ENCODE measurements around the gene STOX2.

Gene STOX2

DNA sequence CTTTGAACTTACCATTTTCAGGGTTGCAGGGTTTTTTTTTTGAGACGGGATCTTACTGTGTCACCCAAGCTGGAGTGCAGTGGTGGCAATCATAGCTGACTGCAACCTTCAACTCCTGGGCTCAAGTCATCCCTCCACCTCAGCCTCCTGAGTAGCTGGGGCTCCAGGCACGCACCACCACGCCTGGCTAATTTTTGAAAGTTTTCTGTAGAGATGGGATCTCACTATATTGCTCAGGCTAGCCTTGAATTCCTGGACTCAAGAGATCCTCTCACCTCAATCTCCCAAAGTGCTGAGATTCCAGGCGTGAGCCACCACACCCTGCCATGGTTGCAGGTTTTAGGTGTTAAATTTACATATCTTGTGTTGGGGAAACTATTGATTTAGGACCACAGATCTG is 64.5 kb downstream of the STOX2 start:
- DNase-seq (no peak), ATAC-seq (no peak)
- no peaks in the 10 kb centered on the region for H3K4me1 Mint-ChIP-seq
- H3K4me3 Mint-ChIP-seq = no peak overlapping the region
- H3K27ac Mint-ChIP-seq = no peak overlapping the region
- H3K36me3 Mint-ChIP-seq (ENCODE audit: low read depth) = no peaks in the 10 kb centered on the region
- peaks cover 13% of the 10 kb centered on the region for H3K9me3 Mint-ChIP-seq
- H3K27me3 Mint-ChIP-seq = peaks cover 16% of the 10 kb centered on the region

DNA sequence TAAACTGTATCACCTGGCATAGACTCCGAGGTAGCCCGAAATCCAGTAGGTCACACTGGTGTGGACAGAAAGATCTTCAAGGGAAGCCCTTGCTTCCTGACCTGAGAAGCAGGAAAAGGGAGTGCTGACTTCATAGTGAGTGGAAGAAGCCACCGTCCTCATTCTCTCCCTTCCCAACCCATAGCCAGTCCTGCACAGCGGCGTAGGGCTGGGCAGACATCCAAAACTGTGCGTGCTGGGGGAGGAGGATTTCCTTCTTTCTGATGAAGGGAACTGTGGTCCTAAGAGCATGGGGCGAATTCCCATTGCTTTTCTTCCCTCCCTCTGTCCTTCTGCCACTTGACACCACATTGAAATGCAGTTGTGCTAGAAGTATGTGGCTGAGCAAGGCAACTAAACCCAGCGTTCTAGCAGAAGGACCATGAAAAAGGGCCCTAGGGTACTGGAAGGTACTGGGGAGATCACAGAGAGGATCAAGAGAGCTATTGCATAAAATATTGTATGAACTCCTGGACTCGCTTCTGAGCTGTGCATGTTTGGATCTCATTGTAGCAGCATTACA is 66.9 kb downstream of the STOX2 start:
- H3K36me3 Mint-ChIP-seq (ENCODE audit: low read depth) = no peaks in the 10 kb centered on the region

DNA sequence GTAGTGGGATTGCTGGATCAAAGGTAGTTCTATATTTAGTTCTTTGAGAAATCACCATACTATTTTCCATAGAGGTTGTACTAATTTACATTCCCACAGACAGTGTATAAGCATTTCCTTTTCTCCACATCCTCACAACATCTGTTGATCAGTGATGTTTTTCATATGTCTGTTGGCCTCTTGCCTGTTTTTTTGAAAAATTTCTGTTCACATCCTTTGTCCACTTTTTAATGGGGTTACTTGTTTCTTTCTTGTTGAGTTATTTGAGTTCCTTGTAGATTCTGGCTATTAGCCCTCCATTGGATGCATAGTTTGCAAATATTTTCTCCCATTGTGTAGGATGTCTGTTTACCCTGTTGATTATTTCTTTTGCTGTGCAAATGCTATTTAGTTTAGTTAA is 72.6 kb downstream of the STOX2 start:
- Mint-ChIP-seq H3K4me3 (no peak overlapping the region), H3K27me3 (peaks cover 2% of the 10 kb centered on the region), H3K9me3 (peaks cover 21% of the 10 kb centered on the region), H3K36me3 (ENCODE audit: low read depth) (no peaks in the 10 kb centered on the region), H3K4me1 (no peaks in the 10 kb centered on the region), H3K27ac (no peak overlapping the region)
- no peak for DNase-seq
- no peak for ATAC-seq

More for the DNA sequence above, 66.9 kb downstream of the STOX2 start:
- ATAC-seq (no peak), DNase-seq (no peak)
- peaks cover 21% of the 10 kb centered on the region for H3K9me3 Mint-ChIP-seq
- H3K27me3 Mint-ChIP-seq = peaks cover 5% of the 10 kb centered on the region
- H3K4me1 Mint-ChIP-seq = no peaks in the 10 kb centered on the region
- no peak overlapping the region for H3K4me3 Mint-ChIP-seq
- H3K27ac Mint-ChIP-seq = no peak overlapping the region

DNA sequence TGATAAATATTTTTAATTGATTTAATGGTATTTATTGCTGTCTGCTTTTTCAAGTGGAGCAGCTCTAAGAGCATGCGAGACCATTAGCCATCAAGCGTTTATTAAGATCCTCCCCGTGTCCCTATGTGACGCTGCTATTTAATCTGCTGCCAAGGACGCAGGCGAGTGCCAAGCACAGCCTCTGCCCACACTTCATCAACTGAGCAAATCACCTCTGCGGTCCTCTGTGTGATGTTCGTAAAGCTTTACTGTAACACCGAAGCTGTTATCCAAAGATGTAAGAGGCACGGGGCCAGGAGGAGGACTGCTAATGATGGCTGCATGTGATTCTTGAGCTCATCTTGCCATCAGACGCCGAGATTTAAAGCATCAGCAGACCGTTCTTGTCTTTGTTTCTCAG is 79.5 kb downstream of the STOX2 start:
- H3K27me3 Mint-ChIP-seq = no peaks in the 10 kb centered on the region
- ATAC-seq (no peak), DNase-seq (no peak)
- H3K4me1 Mint-ChIP-seq = no peaks in the 10 kb centered on the region
- no peaks in the 10 kb centered on the region for H3K36me3 Mint-ChIP-seq (ENCODE audit: low read depth)
- no peak overlapping the region for H3K4me3 Mint-ChIP-seq
- H3K27ac Mint-ChIP-seq = no peak overlapping the region
- no peaks in the 10 kb centered on the region for H3K9me3 Mint-ChIP-seq

DNA sequence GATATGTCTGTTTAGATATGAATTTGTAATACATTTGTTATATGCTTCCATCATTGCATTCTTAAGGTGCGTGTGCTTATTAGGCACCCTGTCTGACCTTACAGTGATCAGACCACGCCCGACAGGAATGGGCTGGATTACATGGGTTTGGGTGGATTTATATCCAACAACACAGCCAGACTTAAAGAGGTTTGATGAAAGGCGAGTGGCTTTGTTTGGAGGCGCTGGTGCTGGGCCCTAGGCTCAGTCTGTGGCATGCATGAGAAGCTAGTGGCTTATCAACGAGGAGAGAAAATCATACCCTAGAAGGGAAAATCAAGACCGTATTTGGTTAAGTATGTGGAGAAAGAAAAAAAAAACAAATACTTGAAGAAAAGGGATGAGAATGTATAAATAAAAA is 80.7 kb downstream of the STOX2 start:
- DNase-seq = no peak
- no peak overlapping the region for H3K4me3 Mint-ChIP-seq
- H3K36me3 Mint-ChIP-seq (ENCODE audit: low read depth) = no peaks in the 10 kb centered on the region
- ATAC-seq = no peak
- H3K27ac Mint-ChIP-seq = no peak overlapping the region
- H3K4me1 Mint-ChIP-seq = no peaks in the 10 kb centered on the region
- H3K27me3 Mint-ChIP-seq = no peaks in the 10 kb centered on the region
- H3K9me3 Mint-ChIP-seq = no peaks in the 10 kb centered on the region

DNA sequence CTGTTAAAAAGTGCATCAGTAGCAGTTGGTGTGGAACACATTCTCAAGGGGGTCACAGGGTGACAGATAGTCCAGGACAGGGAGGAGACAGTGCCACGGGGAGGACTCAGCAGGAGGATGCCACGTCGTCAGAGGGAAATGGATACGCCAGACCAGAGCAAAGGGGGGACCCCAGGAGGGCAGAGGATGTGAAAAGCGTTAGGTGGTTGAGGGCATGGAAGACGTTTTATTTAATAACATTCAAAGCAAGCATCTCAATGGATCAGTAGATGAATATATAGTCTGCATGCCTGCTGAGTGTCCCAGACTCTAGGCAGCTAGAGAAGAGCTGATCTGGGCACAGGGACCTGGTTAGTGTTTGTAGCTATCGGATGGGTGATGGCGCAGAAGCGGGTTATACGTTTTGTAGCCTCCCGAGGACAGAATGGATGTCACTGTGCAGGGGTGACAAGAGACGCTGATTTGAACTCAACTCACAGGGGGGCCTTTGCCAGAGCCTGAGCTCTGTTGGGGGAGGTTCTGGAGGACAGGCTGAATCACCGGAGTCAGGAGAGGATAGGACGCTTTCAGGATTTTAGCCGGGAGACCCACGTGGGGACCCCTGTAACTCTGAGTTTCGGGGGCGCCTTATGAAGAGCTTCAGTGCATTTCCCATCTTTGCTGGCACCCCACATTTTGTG is 81.3 kb downstream of the STOX2 start:
- no peaks in the 10 kb centered on the region for H3K9me3 Mint-ChIP-seq
- no peak overlapping the region for H3K4me3 Mint-ChIP-seq
- H3K4me1 Mint-ChIP-seq = no peaks in the 10 kb centered on the region
- no peaks in the 10 kb centered on the region for H3K36me3 Mint-ChIP-seq (ENCODE audit: low read depth)
- no peak overlapping the region for H3K27ac Mint-ChIP-seq
- DNase-seq (no peak), ATAC-seq (no peak)
- H3K27me3 Mint-ChIP-seq = no peaks in the 10 kb centered on the region

DNA sequence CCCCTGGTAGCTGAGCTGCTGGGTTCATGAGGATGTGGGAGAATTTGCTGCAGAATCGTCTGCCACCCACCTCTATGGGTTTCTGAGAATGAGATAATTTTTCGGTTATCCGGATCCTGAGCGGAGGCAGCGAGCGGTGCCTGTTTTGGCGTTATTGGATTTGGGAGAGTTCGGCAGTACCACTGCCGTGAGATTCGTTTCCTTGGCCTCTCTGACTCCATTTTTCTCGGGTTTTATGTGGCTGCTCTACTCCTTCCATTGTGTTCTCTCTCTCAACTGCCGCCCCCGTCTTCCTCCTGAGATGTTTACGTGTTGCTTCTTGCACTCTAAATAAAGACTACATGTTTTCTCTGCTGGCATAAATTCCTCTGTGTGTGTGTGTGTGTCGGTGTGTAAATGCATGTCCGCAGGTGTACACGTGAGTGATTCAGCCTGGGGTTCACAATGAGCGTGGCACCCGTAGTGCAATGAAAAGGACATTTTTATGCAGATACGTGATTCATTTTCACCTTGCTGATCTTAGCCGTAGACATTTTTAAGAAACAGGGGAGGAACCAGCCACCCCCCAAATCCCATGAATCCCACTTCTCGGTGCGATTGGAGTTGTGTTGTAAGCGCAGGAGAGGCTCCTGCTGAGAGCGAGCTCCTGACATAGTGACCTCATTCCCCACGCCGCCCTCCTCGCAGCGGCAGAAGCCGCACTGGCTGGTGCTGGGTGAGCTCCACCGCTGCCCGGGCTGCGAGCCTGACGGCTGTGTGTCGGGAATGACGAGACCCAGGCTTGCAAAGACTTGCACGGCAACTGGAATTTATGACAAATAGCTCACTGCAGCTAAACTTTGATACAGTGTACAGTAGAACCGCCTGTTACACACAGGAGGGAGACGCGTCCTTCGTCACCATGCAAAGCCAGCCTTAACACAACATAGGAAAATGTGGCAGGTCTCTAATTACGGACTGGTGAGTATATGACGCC is 82.2 kb downstream of the STOX2 start:
- DNase-seq (no peak), ATAC-seq (no peak)
- no peaks in the 10 kb centered on the region for H3K4me1 Mint-ChIP-seq
- no peak overlapping the region for H3K4me3 Mint-ChIP-seq
- H3K9me3 Mint-ChIP-seq = no peaks in the 10 kb centered on the region
- H3K36me3 Mint-ChIP-seq (ENCODE audit: low read depth) = no peaks in the 10 kb centered on the region
- no peak overlapping the region for H3K27ac Mint-ChIP-seq
- no peaks in the 10 kb centered on the region for H3K27me3 Mint-ChIP-seq

DNA sequence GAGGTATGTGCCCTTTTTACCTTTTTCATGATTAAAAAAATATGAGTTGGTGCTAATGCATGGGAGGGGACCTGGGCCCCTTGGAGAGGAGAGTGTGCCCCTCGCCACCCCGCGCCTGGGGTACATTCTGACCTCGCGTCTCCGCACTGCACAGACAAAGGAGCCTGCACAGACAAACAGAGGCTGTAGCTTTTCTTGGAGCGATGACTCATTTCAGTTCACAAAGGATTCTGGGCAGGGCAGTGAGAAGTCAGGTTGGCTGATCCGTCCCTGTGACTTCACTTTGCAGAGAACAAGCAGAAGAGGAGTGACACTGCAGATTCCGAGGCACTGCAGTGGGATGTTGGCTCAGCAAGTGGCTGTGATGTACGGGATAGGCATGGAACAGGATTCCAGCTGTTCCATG is 82.9 kb downstream of the STOX2 start:
- Mint-ChIP-seq H3K36me3 (ENCODE audit: low read depth) (no peaks in the 10 kb centered on the region), H3K27ac (no peak overlapping the region), H3K4me1 (no peaks in the 10 kb centered on the region), H3K27me3 (no peaks in the 10 kb centered on the region), H3K4me3 (no peak overlapping the region), H3K9me3 (no peaks in the 10 kb centered on the region)
- ATAC-seq = no peak
- no peak for DNase-seq

DNA sequence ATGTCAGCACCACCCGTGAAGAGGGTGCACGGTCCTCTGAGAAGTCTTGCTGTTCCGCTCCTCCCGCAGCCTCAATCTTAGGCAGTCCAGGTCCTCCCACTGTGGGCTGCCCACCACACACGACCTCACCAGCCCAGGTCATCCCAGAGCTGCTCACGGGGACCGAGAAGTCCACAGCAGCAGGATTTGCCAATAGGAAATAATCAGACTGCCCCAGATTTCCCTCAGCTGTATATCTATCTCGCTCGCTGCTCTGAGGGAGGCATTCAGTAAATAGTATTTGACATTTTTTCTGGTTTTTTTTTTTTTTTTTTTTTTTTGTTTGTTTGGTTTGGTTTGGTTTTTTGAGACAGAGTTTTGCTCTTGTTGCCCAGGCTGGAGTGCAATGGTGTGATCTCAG is 83.8 kb downstream of the STOX2 start:
- Mint-ChIP-seq H3K36me3 (ENCODE audit: low read depth) (no peaks in the 10 kb centered on the region), H3K4me1 (no peaks in the 10 kb centered on the region), H3K9me3 (no peaks in the 10 kb centered on the region), H3K27me3 (no peaks in the 10 kb centered on the region), H3K27ac (no peak overlapping the region), H3K4me3 (no peak overlapping the region)
- DNase-seq (no peak), ATAC-seq (no peak)

DNA sequence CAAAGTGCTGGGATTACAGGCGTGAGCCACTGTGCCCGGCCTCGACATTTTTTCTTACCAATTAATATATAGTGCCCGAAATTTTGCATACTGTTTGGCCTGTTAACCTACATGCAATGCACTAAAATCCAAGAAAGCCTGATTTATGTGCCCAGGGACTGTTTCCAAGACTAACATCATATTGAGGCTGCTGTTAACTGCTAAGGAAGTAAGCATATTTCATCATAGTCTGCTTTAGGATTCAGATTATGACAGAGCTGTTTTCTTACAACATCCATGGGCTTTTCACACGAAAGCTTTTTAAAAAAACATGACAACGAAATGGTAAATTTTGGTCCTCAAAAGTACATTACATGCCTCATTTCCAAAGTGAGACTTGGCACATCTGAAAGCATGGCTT is 84.4 kb downstream of the STOX2 start:
- Mint-ChIP-seq H3K4me3 (no peak overlapping the region), H3K27ac (no peak overlapping the region)

DNA sequence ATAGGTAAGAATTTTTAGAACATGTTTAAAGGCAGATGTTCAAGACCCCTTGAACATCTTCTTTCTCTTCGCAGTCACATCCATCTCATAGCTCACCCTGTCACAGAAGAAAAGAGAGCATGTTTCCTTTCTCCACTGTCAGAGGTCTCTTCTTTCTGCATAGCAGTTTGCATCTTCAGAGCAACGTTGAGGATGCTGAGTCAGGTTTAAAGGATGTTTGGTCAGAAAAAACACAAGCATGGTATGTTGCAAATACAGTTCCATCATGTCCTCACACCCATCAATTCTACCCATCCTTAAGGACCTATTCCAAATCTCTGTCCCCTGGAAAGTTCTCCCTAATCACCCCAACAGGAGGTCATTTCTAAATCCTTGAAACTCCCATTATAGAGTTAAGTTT is 84.8 kb downstream of the STOX2 start:
- ATAC-seq (no peak), DNase-seq (no peak)
- H3K27me3 Mint-ChIP-seq = no peaks in the 10 kb centered on the region
- no peak overlapping the region for H3K4me3 Mint-ChIP-seq
- no peak overlapping the region for H3K27ac Mint-ChIP-seq
- no peaks in the 10 kb centered on the region for H3K4me1 Mint-ChIP-seq
- no peaks in the 10 kb centered on the region for H3K9me3 Mint-ChIP-seq
- H3K36me3 Mint-ChIP-seq (ENCODE audit: low read depth) = no peaks in the 10 kb centered on the region

More for the DNA sequence above, 84.4 kb downstream of the STOX2 start:
- ATAC-seq = no peak
- no peaks in the 10 kb centered on the region for H3K4me1 Mint-ChIP-seq
- DNase-seq = no peak
- no peaks in the 10 kb centered on the region for H3K36me3 Mint-ChIP-seq (ENCODE audit: low read depth)
- no peaks in the 10 kb centered on the region for H3K27me3 Mint-ChIP-seq
- H3K9me3 Mint-ChIP-seq = no peaks in the 10 kb centered on the region

DNA sequence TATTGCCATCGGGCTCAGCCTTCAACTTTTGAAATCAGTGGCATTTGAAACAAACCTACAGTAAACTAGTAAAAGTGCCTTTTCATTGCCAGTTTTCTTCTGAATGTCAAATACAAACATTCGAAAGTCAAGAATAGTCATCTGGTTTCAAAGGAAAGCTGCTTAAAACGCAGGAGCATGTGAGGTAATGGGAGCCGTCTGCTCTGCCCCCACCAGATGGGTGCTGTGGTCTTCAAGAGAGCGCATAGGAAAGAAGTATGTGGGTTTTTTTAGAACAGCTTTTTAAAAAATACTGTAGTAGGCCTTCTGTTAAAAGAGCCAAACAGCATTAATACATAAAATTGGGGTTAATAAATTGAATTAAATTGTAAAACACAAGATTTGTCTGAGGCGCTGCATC is 88.6 kb downstream of the STOX2 start:
- H3K27me3 Mint-ChIP-seq = no peaks in the 10 kb centered on the region
- no peaks in the 10 kb centered on the region for H3K36me3 Mint-ChIP-seq (ENCODE audit: low read depth)
- no peak for DNase-seq
- H3K4me1 Mint-ChIP-seq = no peaks in the 10 kb centered on the region
- no peak overlapping the region for H3K4me3 Mint-ChIP-seq
- no peaks in the 10 kb centered on the region for H3K9me3 Mint-ChIP-seq
- no peak for ATAC-seq
- no peak overlapping the region for H3K27ac Mint-ChIP-seq

DNA sequence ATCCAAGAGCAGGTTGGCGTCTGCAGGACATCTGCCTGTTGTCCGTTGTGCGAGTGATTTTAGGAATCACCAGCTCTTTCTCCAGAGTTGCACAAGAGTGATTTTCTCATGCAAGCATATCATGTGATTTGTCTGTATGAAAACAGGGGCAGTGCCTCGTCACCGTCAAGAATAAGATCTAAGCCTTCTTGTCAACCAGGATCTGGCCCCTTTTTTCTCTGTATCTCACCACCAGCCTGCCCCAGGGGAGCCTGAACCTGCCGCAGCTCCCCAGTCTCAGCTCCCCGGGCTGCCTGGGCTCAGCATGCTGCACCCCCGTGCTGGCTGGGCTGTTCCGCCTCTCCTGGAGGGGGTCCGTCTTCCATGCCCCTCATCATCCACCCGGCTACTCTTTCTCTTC is 90.5 kb downstream of the STOX2 start:
- no peak for DNase-seq
- no peaks in the 10 kb centered on the region for H3K4me1 Mint-ChIP-seq
- no peaks in the 10 kb centered on the region for H3K9me3 Mint-ChIP-seq
- no peaks in the 10 kb centered on the region for H3K36me3 Mint-ChIP-seq (ENCODE audit: low read depth)
- no peak overlapping the region for H3K4me3 Mint-ChIP-seq
- H3K27ac Mint-ChIP-seq = no peak overlapping the region
- no peaks in the 10 kb centered on the region for H3K27me3 Mint-ChIP-seq
- ATAC-seq = no peak

DNA sequence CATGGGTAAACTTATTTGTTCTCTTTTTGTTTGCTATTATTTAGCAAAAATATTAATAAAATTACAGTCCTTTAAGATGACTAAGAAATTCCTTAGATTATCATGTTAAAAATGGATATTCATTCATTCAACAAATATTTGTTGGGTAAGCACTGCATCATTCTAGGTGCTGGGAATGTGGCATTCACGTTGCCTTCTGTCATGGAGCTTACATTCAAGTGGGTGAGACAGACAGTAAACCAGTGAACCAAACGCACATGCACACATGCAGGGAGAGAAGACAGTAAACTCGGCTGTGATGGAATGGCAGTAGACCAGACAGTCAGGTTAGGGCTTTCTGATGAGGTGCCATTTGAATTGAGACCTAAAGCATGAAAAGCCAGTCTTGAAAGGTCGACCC is 91.8 kb downstream of the STOX2 start:
- ATAC-seq (no peak), DNase-seq (no peak)
- H3K4me1 Mint-ChIP-seq = no peaks in the 10 kb centered on the region
- no peak overlapping the region for H3K27ac Mint-ChIP-seq
- H3K9me3 Mint-ChIP-seq = no peaks in the 10 kb centered on the region
- H3K36me3 Mint-ChIP-seq (ENCODE audit: low read depth) = no peaks in the 10 kb centered on the region
- H3K4me3 Mint-ChIP-seq = no peak overlapping the region
- no peaks in the 10 kb centered on the region for H3K27me3 Mint-ChIP-seq

DNA sequence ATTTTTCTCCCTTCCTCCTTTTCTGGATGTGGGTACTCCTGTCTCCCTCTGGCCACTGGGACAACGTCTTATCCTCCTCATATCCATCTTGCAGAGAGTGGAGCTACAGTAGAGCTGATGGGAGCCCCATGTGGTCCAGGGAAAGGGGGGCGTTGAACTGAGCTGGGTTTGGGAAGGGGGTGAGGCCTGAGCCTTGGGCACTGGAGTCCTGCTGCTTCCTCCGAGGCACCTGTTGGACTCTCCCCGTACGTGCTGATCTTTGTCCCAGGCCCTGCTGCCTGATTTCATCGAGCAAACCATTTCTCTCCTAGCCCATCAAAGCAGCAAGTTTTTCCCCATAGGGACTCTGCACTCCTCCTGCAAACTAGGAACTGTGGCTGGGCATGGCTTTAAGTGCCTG is 94.3 kb downstream of the STOX2 start:
- no peak for DNase-seq
- peaks cover 2% of the 10 kb centered on the region for H3K27me3 Mint-ChIP-seq
- no peak overlapping the region for H3K4me3 Mint-ChIP-seq
- H3K9me3 Mint-ChIP-seq = no peaks in the 10 kb centered on the region
- H3K4me1 Mint-ChIP-seq = no peaks in the 10 kb centered on the region
- H3K36me3 Mint-ChIP-seq (ENCODE audit: low read depth) = no peaks in the 10 kb centered on the region
- no peak for ATAC-seq
- no peak overlapping the region for H3K27ac Mint-ChIP-seq

Data from activated naive CD8-positive, alpha-beta T cell treated with anti-CD3 and anti-CD28 coated beads, Interleukin-2, amount 50 U/mL, for 24 hours (primary cell).